ENCODE measurements around the gene GNAS.
A peak's percentile ranks its signal among the peaks of the same experiment; 100 is the strongest.

Gene GNAS

GRCh38 chr20:58901488-58902402 is 49.2 kb downstream of the GNAS start:
- DNase-seq = no peak

DNA sequence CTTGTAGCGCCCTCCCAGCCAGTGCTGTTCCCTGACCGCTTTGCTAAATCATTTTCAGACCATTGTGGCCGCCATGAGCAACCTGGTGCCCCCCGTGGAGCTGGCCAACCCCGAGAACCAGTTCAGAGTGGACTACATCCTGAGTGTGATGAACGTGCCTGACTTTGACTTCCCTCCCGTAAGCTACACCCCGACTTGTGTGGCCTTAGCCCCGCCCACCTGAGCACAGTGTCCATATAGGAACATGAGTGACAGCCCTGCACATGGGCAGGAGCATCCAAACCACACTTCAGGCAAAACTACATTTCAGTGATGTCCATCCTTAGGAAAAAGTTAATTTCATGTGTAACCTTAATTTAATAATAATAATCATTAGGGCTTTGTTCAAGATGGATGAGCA is 51.1 kb downstream of the GNAS start:
- no peak for DNase-seq

DNA sequence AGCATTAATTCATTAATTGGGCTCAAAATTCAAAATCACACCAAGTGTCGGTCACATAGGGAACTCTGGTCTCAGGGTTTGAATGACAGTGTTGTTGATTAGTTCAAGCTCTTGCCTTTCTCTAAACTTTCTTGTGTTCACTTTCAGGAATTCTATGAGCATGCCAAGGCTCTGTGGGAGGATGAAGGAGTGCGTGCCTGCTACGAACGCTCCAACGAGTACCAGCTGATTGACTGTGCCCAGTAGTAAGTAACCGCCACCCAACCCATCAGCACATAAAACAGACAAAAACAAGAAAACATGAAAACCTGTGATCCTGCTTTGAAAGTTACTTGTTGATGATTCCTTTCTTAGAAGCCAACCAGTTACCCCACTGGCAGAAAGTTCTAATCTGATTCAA is 52.7 kb downstream of the GNAS start:
- DNase-seq = no peak

DNA sequence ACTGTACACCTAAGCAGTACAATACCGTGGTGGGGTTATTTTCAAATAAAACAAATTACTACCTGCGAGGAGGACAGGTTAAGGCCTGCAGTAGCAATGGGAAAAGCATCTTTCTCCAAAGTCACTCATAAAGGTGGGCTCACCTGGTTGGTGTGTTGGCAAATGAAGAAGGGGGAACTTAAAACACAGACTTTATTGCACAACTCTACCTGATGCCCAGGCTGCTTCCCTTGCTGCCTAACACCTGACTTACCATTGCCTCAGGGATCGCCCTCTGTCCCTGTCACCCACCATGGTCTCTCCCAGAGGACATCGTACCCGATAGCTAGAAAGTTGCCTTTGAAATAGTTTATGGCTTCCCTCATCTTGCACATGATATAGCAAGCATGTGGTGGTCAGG is 53.6 kb downstream of the GNAS start:
- no peak for DNase-seq

DNA sequence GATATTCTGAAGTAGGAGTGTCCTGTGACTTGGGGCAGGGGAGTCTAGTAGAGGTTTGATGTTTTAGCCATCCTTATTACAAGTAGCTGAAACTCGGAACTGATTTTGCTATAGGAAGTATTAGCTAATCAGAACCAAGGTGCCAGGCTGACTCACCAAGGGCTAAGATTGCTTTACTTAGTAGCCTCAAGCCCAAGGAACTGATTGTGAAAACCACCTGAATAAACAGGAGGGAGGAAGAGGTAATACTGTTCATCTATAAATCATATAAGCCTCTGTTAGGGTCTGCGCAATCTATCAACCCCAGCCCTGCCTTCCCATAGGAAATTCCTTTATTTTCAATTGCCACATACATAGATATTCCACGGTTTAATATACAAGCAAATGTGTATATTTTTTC is 54.4 kb downstream of the GNAS start:
- no peak for DNase-seq

DNA sequence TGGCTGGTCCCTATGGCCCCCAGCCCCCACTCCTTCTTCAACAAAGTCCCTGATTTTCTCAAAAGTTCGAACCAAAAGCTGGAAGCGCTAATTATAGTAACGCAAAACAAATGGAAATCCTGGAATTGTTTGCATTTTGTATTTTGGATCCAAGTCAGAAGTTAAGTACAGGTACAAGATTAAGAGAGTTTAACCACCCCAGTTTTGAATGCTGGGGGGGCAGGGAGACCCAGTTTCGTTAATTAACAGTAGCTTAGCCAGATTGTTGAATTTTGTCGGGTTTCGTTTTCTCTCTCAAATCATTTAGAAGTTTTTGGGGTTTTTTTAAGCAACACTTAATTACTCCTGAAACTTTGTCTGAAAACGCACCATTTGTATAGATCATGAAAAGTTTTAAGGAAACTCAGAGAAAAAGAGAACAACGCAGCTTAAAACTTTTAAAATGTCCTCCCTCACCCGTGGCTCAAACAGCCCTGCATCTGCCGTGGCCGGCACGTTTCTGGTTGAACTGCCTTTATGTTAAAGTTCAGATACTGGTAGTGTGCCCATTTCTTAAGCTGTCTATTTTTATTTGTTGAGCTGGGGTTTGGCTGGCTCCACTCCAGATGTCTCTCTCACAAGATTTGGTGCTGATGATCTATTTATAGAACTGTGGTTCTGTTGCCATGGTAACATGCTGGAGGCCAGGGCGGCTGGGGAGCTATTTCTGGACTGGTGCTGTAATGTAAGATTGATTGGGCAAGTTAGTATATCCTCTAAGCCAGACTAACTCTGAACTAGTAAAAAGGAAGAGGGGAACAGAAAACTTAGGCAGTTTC is 55.0 kb downstream of the GNAS start:
- peak; percentile 75 for DNase-seq

- DNase-seq = no peak
Observed at GRCh38 chr20:58908221-58908620, 55.7 kb downstream of the GNAS start.

- DNase-seq = no peak
Observed at GRCh38 chr20:58908941-58909340, 56.4 kb downstream of the GNAS start.

- DNase-seq = no peak
Observed at GRCh38 chr20:58909585-58909984, 57.1 kb downstream of the GNAS start.

- no peak for DNase-seq
Observed at GRCh38 chr20:58910473-58910872, 58.0 kb downstream of the GNAS start.

- no peak for DNase-seq
Observed at GRCh38 chr20:58911309-58911708, 58.8 kb downstream of the GNAS start.

GRCh38 chr20:58911970-58912369 is 59.5 kb downstream of the GNAS start:
- DNase-seq = no peak

DNA sequence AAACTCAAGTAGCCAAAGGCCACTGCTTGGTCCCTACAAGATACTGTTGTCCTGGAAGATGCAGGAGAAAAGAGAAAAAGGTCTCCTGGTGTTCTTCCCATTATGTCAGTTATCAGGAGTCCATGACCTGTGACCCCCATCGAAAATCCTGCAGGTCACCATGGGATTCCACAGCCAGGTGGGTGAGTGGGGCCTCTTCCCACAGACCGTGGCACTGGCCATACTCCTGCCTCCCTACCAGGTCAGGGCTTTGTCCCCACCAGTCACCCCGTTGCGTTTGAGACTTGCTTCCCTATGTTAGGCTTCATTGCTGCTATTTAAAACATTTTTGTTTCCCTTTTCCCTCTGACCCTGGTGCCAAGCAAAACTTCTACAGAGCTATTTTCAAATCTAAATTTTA is 60.6 kb downstream of the GNAS start:
- DNase-seq = no peak

GRCh38 chr20:58918621-58919020 is 66.1 kb downstream of the GNAS start:
- no peak for DNase-seq

DNA sequence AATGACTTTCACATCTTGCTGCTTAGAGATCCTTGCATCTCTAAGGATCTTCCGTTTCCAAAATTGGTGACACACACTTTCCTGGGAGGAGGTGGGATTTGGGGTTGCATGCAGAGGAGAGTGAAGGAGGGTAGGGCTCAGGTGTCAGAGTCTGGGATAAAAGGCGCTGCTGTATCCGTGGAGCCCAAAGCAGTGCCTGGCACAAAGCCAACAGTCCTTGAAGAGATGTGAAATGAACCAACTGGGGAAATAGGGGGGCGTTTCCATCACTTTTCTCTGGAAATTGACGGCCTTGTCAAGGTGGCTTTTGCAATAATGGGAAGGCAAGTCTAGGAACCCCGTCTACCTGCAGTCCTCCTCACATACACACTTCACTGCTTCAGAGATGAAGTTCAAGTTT is 69.0 kb downstream of the GNAS start:
- peak; percentile 55 for DNase-seq

- no peak for DNase-seq
Observed at GRCh38 chr20:58922036-58922435, 69.5 kb downstream of the GNAS start.

GRCh38 chr20:58923117-58923712 is 70.7 kb downstream of the GNAS start:
- DNase-seq = no peak

DNA sequence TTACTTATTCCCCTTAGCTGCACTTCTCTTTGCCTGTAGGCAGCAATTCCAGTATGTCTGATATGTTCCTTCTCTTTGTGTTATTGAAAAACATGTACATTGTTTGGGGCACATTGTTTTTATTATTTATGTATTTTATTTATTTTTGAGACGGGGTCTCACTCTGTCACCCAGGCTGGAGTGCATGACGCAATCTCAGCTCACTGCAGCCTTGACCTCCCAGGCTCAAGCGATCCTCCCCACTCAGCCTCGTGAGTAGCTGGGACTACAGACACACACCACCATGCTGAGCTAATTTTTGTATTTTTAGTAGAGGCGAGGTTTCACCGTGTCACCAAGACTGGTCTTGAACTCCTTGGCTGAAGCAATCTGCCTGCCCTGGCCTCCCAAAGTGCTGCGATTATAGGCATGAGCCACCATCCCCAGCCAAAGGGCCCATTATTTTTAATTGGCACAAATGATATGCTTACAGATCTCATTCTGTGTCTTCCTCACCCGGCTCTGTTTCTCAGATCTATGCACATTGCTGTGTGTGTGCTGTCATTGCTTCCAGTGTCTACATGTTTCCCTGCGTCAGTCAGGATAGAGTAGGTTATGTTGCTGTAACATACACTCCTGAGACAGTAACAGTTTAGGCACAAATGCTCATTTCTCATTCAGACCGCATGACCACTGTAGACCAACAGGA is 74.4 kb downstream of the GNAS start:
- no peak for DNase-seq

DNA sequence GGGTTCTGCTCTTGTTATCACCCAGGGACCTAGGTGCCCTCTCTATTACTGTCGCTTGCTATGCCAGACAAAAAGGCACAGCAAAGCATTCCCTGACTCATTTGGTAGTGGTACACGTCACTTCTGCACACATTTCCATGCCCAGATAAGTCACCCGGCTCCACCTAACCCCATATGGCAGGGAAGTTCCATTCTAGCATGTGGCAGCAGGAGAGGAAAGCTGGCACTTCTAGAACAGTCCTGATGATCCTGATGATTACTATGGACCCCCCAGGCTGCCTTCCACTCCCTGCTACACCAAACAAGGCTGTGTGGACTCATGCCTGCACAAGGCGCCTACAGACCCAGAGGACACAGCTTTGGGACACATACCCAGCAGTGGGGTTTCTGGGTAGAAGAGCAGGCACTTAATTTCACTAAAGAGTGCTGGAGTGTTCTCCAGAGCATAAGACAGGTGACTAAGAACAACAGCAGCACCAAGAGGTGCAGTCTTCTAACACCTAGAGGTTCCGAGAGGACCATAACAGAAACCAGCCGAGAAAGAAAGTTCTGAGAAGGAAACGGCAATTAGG is 75.1 kb downstream of the GNAS start:
- no peak for DNase-seq

- no peak for DNase-seq
Observed at GRCh38 chr20:58930496-58930895, 78.0 kb downstream of the GNAS start.

DNA sequence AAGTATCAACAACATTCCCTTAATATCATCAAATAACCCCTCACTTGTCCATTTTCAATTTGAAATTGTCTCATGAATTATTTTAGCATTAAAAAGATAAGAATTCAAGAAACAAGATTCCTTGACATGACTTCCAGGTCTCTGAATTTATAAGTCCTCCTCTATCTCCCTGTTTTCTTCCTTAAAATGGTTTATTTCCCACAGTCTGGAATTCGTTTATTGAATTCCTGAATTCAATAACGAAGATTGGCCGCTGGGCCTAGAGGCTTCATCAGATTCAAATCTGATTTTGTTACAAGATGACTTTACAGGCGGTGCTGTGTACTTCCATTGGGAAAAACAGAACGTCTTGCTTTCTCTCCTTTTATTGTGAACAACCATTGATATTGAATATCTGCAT is 79.7 kb downstream of the GNAS start:
- no peak for DNase-seq

GRCh38 chr20:58938078-58938477 is 85.6 kb downstream of the GNAS start:
- DNase-seq = no peak

DNA sequence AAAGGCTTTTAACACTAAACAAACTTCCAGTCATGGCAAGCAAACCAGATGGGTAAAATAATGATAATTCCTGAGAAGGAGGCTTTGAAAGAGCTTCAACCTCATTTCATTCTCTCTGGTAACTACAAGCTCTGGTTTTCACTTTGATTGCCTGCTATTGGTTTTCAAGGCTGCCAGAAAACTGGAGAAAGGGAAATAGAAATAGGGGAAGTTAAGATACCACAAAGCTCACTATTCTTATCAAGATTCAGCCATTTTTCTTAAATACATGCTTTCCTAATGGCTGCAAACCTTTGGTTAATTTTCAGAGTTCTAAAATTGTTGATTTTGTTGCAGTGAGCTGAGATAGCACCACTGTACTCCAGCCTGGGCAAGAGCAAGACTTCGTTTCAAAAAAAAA is 86.0 kb downstream of the GNAS start:
- no peak for DNase-seq

Data from DMS79 treated with DMSO at 0.1 percent for 48 hours (cell line).